Ramos (cell line): ENCODE results near the gene SPTBN1.

Source experiments
- in situ Hi-C: fragments of 300-500 bp; cut with MboI; formaldehyde crosslinking; loops from one replicate; pipeline ENCODE4 v1.14.3; 2022; ENCODE audit warnings: low sequenced_read_pairs; ENCODE audit not compliant: unreplicated experiment

SPTBN1 gene

GRCh38 chr2:54564439-54564838 lies 108.3 kb downstream of the SPTBN1 start:
- in situ Hi-C loops, result no loop called here

GRCh38 chr2:54565551-54565950 lies 109.4 kb downstream of the SPTBN1 start:
- in situ Hi-C loops, result no loop called here

GRCh38 chr2:54566896-54567295 lies 110.8 kb downstream of the SPTBN1 start:
- in situ Hi-C loops, result no loop called here

GRCh38 chr2:54568876-54569321 lies 112.8 kb downstream of the SPTBN1 start:
- in situ Hi-C loops, result no loop called here

GRCh38 chr2:54569745-54570301 lies 113.7 kb downstream of the SPTBN1 start:
- in situ Hi-C loops, result no loop called here

- in situ Hi-C loops, result no loop called here
Observed at GRCh38 chr2:54570321-54570855, 114.3 kb downstream of the SPTBN1 start.

GRCh38 chr2:54570925-54571694 lies 115.0 kb downstream of the SPTBN1 start:
- in situ Hi-C loops, result no loop called here

- in situ Hi-C loops, result no loop called here
Observed at GRCh38 chr2:54572262-54572635, 116.1 kb downstream of the SPTBN1 start.

- in situ Hi-C loops, result no loop called here
Observed at GRCh38 chr2:54572636-54573536, 116.8 kb downstream of the SPTBN1 start.

- in situ Hi-C loops, result no loop called here
Observed at GRCh38 chr2:54573537-54573919, 117.4 kb downstream of the SPTBN1 start.

GRCh38 chr2:54574107-54574859 lies 118.2 kb downstream of the SPTBN1 start:
- in situ Hi-C loops, result no loop called here

GRCh38 chr2:54574860-54575247 lies 118.7 kb downstream of the SPTBN1 start:
- in situ Hi-C loops, result no loop called here

GRCh38 chr2:54575379-54575888 lies 119.3 kb downstream of the SPTBN1 start:
- in situ Hi-C loops, result no loop called here

GRCh38 chr2:54577035-54577434 lies 120.9 kb downstream of the SPTBN1 start:
- in situ Hi-C loops, result no loop called here

GRCh38 chr2:54577944-54578647 lies 122.0 kb downstream of the SPTBN1 start:
- in situ Hi-C loops, result no loop called here

- in situ Hi-C loops, result no loop called here
Observed at GRCh38 chr2:54578648-54579045, 122.5 kb downstream of the SPTBN1 start.

- in situ Hi-C loops, result no loop called here
Observed at GRCh38 chr2:54579061-54579681, 123.0 kb downstream of the SPTBN1 start.

GRCh38 chr2:54579682-54580620 lies 123.8 kb downstream of the SPTBN1 start:
- in situ Hi-C loops, result no loop called here
